Keratinocyte (primary cell): Measurements from ENCODE around the gene SATB2.

Experiments used
- EZH2 ChIP-seq: IDR thresholded peaks from one replicate; pipeline ENCODE4 v1.6.1; 2012; ENCODE audit warnings: inconsistent platforms, mild to moderate bottlenecking, low read length, moderate library complexity
- TF ChIP-seq, protein P1 (sequence below), 3 experiments: IDR thresholded peaks in 1 of 3; conservative IDR thresholded peaks in 1 of 3; optimal IDR thresholded peaks in 1 of 3; 2 replicates in 2 of 3; 3 replicates in 1 of 3; pipeline versions ENCODE3 to v1.5.1; 2011; ENCODE audit warnings: low read length in 3 of 3, mild to moderate bottlenecking in 3 of 3, moderate library complexity in 2 of 3, control low read depth in 1 of 3, inconsistent platforms in 1 of 3; ENCODE audit not compliant: insufficient read depth in 2 of 3; ENCODE audit errors: extremely low read depth in 1 of 3

- TF ChIP-seq EZH2 = no peak
- TF ChIP-seq, protein P1, sequence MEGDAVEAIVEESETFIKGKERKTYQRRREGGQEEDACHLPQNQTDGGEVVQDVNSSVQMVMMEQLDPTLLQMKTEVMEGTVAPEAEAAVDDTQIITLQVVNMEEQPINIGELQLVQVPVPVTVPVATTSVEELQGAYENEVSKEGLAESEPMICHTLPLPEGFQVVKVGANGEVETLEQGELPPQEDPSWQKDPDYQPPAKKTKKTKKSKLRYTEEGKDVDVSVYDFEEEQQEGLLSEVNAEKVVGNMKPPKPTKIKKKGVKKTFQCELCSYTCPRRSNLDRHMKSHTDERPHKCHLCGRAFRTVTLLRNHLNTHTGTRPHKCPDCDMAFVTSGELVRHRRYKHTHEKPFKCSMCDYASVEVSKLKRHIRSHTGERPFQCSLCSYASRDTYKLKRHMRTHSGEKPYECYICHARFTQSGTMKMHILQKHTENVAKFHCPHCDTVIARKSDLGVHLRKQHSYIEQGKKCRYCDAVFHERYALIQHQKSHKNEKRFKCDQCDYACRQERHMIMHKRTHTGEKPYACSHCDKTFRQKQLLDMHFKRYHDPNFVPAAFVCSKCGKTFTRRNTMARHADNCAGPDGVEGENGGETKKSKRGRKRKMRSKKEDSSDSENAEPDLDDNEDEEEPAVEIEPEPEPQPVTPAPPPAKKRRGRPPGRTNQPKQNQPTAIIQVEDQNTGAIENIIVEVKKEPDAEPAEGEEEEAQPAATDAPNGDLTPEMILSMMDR (optimal IDR thresholded peaks at IDR 0.05 in 1 of 3, IDR thresholded peaks at IDR 0.05 in 1 of 3, conservative IDR thresholded peaks at IDR 0.05 in 1 of 3; ENCODE audit: extremely low read depth in 1 of 3, insufficient read depth in 2 of 3, low read length in 3 of 3) = no peak
Measured at GRCh38 chr2:199348871-199349270, 108.9 kb downstream of the SATB2 start.
